HL-60 (cell line): ENCODE measurements around the gene SPTBN1.

Experiments
- DNase-seq, 2 experiments: peaks; one replicate each; pipeline ENCODE4 v3.0.0-alpha.2; 2010 to 2020; ENCODE audit warnings: low read depth in 1 of 2, low spot score in 1 of 2
- H3K27ac ChIP-seq: fragments of 250-450 bp; sonication (Bioruptor Pico); replicated peaks from 2 replicates; pipeline ENCODE4 v1.5.1; 2020; ENCODE audit warnings: mild to moderate bottlenecking, moderate library complexity
- H3K27me3 ChIP-seq: fragments of 250-450 bp; sonication (Bioruptor Pico); 2 replicates; pipeline ENCODE4 v1.5.1; 2021; ENCODE audit warnings: mild to moderate bottlenecking, moderate library complexity; ENCODE audit not compliant: insufficient read depth, poor library complexity, severe bottlenecking
- H3K4me3 ChIP-seq: replicated peaks from 2 replicates; pipeline ENCODE4 v1.5.1; 2011; ENCODE audit warnings: mild to moderate bottlenecking, control low read depth, low read length; ENCODE audit not compliant: insufficient read depth
- CTCF ChIP-seq: IDR thresholded peaks from one replicate; pipeline ENCODE4 v1.5.1; 2011; ENCODE audit warnings: low read length, control low read depth, inconsistent platforms; ENCODE audit not compliant: insufficient read depth
- GABPA ChIP-seq: IDR thresholded peaks from 2 replicates; pipeline ENCODE4 v1.6.1; 2012; ENCODE audit warnings: low read depth
- POLR2AphosphoS5 ChIP-seq: IDR thresholded peaks from 2 replicates; pipeline ENCODE4 v1.6.1; 2012; ENCODE audit warnings: low read depth
- REST ChIP-seq: IDR thresholded peaks from 2 replicates; pipeline ENCODE4 v1.6.1; 2012; ENCODE audit warnings: low read depth; ENCODE audit not compliant: insufficient replicate concordance
- SPI1 ChIP-seq: IDR thresholded peaks from 2 replicates; pipeline ENCODE4 v1.6.1; 2012; ENCODE audit warnings: low read depth, mild to moderate bottlenecking, borderline replicate concordance

SPTBN1 gene

GRCh38 chr2:54464341-54464740 is 8.2 kb downstream of the SPTBN1 start:
- H3K27me3 ChIP-seq = peaks cover 14% of the 10 kb centered on the region
- no peak overlapping the region for H3K4me3 ChIP-seq
- H3K27ac ChIP-seq = no peak overlapping the region
- no peak for DNase-seq
- no peak for TF ChIP-seq GABPA
- TF ChIP-seq SPI1 = no peak

GRCh38 chr2:54465143-54465542 is 9.0 kb downstream of the SPTBN1 start:
- TF ChIP-seq REST (no peak), GABPA (no peak), SPI1 (no peak), CTCF (no peak), POLR2AphosphoS5 (no peak)

GRCh38 chr2:54466870-54467269 is 10.7 kb downstream of the SPTBN1 start:
- TF ChIP-seq POLR2AphosphoS5 (no peak), CTCF (no peak), SPI1 (no peak), GABPA (no peak), REST (no peak)
- Histone ChIP-seq H3K27me3 (peaks cover 5% of the 10 kb centered on the region), H3K4me3 (no peak overlapping the region), H3K27ac (no peak overlapping the region)
- no peak for DNase-seq

More at GRCh38 chr2:54465143-54465542, 9.0 kb downstream of the SPTBN1 start:
- DNase-seq = no peak
- no peak overlapping the region for H3K4me3 ChIP-seq
- H3K27me3 ChIP-seq = peaks cover 9% of the 10 kb centered on the region
- no peak overlapping the region for H3K27ac ChIP-seq

- TF ChIP-seq GABPA (no peak), SPI1 (no peak)
- Histone ChIP-seq H3K4me3 (no peak overlapping the region), H3K27ac (no peak overlapping the region), H3K27me3 (peaks cover 5% of the 10 kb centered on the region)
- DNase-seq = no peak
Measured at GRCh38 chr2:54468673-54469072, 12.5 kb downstream of the SPTBN1 start.

- DNase-seq = no peak
- TF ChIP-seq CTCF = no peak
- no peak for TF ChIP-seq GABPA
- TF ChIP-seq SPI1 = no peak
- TF ChIP-seq POLR2AphosphoS5 = no peak
- TF ChIP-seq REST = no peak
- Histone ChIP-seq H3K27ac (no peak overlapping the region), H3K4me3 (no peak overlapping the region), H3K27me3 (no peaks in the 10 kb centered on the region)
Measured at GRCh38 chr2:54469484-54470053, 13.4 kb downstream of the SPTBN1 start.
